Upper lobe of left lung (tissue), 4 donors: ENCODE data around the gene MLN.

ENCODE experiments used
- POLR2AphosphoS5 ChIP-seq, 2 donors: sonication (generic); formaldehyde crosslinking; IDR thresholded peaks; one replicate each; pipeline ENCODE4 v1.5.1; 2017; ENCODE audit warnings: antibody characterized with exemption in 2 of 2
- TF ChIP-seq, protein P1 (sequence below), 6 experiments: fragments of 450-650 bp in 4 of 6; fragments of 200-600 bp in 2 of 6; sonication (generic) in 2 of 6; IDR thresholded peaks; one replicate each; pipeline ENCODE4 v1.5.1; 2016 to 2019; ENCODE audit warnings: antibody characterized with exemption in 6 of 6

DNA sequence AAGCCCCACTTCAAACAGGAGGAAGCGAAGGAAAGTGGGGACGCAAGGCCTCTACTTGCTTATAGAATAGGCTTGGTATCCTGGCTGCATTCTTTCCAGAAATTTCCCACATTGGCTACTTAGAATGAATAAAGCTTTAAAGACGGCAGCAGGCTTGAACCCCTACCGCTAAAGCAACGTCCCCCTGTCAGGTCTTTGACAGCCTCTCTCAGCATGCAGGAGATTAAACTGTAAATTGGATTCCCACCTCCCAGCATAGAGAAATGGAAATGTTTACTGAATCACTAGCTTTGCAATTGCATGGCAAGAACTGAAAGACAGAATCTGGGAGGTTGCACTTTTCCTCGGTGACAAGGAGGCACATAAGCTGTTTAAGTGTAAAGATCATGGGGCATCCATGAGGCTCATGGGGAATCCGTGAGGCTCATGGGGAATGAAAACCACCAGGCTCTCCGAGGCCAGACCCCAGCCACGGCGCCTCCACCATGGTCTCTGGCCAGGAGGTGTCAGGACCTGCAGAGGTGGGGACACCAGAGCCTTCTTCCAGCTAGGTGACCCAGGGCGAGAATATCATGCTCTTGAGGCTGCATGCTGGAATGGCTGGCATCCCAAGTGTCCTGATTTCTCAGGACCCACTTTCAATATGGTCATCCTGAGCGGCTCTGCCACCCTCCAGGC, 25.2 kb downstream of the MLN start:
- TF ChIP-seq, protein P1, sequence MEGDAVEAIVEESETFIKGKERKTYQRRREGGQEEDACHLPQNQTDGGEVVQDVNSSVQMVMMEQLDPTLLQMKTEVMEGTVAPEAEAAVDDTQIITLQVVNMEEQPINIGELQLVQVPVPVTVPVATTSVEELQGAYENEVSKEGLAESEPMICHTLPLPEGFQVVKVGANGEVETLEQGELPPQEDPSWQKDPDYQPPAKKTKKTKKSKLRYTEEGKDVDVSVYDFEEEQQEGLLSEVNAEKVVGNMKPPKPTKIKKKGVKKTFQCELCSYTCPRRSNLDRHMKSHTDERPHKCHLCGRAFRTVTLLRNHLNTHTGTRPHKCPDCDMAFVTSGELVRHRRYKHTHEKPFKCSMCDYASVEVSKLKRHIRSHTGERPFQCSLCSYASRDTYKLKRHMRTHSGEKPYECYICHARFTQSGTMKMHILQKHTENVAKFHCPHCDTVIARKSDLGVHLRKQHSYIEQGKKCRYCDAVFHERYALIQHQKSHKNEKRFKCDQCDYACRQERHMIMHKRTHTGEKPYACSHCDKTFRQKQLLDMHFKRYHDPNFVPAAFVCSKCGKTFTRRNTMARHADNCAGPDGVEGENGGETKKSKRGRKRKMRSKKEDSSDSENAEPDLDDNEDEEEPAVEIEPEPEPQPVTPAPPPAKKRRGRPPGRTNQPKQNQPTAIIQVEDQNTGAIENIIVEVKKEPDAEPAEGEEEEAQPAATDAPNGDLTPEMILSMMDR (IDR thresholded peaks at IDR 0.05): no peak
- TF ChIP-seq POLR2AphosphoS5 (IDR thresholded peaks at IDR 0.05): no peak
